Kidney tubule cell (primary cell): ENCODE measurements around the gene SLIT1.

Source experiments
- DNase-seq: peaks from one replicate; pipeline ENCODE4 v3.0.0-alpha.2; 2018; ENCODE audit warnings: low spot score

SLIT1 gene

GRCh38 chr10:97171001-97171400, 14.8 kb downstream of the SLIT1 start:
- no peak for DNase-seq

GRCh38 chr10:97169911-97170693, 15.7 kb downstream of the SLIT1 start:
- peak; percentile 54 for DNase-seq

DNA sequence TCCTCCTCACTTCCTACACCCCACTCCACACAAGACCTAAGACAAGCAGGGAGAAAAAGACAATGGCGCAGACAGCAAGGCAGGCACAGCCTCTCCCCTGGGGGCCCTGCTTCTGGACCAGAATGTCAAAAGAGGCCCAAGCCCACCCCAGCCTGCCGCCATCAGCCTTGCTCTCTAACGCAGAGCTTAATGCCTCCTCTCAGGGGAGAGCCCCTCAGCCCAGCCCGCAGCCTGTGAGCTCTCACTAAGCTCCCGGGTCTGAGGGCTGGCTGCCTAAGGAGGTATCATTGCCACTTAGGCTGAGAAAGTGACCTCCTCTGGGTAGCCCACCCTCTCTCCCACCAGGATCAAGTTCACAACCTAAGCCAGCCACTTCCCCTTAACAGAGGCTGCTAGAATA, 16.7 kb downstream of the SLIT1 start:
- DNase-seq, result no peak

DNA sequence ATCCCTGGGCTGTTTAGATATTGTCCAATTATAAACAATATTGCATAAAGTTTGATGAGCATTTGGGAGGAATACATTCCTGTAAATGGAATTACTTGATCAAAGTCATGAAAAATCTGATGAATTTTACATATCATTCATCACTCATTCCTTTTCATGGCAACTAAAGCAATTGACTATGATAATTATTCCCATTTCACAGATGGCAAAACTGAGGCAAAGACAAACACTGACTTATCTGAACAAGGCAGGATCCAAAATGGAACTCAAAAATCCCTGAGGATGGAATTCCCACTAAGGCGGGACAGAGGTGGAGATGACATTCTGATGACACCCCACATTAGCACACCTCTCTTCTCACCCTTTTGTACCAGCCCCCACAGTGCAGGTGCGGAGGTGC, 17.1 kb downstream of the SLIT1 start:
- DNase-seq, result no peak

DNA sequence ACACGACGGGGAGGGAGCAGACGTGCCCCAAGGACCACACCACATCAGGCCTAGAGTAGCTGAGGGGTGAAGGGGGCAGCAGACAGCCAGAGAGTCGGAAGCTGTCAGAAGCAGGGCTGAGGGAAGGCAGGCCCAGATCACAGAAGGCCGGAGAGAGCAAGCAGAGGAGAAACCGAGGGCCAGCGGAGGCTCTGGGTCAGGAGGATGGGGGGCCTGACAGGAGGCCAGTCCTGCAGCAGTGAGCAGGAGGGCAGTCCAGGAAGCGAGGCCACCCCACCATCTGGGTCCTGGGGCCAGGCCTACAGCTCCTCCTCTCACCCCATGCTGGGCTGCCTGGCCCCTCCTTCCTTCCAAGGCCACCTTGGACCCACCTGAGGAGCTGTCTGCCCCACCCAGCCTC, 20.3 kb downstream of the SLIT1 start:
- no peak for DNase-seq

DNA sequence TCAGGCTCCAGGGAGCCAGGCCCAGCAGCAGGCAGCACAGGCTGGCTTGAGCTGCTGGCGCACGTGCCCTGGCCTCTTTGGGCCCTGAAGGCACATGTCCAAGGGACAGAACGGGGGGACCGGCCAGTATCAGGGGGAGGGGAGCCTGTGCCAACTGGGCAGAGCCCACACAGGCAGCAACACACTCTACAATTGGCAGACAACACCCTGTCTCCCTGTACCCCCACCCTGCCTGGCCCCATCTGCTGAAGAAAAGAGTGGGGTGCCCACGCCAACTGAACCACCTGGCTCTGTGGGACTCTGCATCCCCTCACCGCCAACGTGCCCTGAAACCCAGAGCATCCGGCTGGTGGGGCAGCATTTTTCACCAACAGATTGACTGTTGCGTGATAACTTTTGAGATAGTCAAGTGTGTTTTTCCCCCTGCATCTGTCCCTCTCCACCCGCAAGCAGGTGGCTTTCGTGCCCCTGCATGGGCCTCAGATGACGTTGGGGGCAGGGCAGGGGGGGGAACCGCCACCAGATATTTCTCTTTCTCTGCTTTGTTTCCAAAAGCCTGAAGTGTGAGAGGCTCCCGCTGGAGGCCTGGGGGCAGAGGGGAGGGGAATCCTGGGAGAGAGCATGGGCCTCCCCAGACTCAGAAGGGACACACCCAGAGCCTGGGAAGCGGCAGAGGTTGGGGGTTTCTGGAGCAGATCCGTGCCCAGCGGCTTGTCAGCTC, 21.8 kb downstream of the SLIT1 start:
- no peak for DNase-seq

DNA sequence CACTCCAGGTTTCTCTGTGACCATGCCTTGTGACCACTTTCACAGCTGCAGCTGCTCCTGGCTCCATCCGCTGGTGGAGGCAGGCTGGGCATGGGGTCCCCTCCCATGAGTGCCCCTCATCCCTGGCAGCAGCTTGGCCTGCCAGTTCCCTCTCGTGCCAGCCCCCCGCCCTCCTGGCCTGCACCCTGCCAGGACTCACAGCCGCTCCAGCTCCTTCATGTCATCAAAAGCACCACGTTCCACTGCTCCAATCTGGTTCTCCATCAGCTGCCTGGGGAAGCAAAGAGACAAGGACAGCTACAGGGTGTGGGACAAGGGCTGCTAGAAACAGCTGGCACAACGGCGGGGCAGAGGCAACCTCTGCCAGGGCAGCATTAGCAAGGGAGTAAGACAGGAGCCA, 22.6 kb downstream of the SLIT1 start:
- DNase-seq, result no peak

DNA sequence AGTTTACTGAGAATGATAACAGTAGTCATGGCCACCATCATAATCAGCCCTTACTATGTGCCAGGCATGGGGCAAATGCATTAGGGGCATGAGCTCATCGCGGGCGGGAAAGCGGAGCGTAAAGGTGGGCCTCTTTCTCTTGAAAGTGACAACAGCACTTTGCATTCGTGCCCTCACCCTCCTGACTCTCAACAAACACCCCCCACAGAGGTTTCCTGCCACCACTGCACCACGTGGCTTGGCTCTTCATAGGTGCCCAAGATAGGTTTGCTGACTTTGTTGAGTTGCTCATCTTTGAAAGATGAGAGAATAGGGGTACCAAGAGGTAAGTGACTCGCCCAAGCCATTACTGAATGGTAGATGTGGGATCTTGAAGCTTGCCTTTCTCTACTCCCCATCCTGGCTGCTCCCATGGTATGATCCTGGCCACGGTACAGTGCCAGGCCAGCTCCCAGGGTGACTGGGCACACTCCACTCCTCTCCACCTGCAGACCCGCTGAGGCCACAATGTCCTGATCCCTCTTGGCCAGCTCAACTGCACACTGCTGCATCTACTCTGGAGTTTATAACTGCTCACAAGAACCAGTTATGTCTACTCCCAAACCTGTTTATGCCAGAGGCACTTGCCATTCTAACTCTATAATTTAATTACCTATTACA, 26.0 kb downstream of the SLIT1 start:
- DNase-seq, result no peak

DNA sequence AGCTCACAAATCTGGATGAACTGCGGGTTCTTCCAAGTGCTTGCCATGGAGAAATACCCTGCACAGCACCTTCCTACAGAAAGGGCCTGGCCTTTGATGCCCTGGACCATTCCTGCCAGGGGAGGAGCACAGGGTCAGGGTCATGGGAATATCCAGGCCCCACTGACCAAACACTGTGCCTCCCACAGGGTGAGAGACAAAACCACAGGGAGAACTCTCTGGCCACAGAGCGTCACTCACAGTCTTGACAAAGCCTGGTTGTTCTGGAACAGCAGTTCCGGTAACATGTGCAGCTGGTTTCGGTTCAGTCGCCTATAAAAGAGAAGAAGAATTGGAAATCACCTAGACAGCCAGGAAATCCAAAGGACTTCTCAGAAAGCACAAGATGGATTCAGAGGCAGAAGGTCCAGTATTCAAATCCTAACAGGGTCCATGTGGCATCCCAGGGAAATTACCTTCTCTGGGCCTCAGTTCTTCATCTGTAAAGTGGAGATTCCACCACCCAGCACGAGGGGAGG, 28.1 kb downstream of the SLIT1 start:
- DNase-seq, result peak; percentile 5

GRCh38 chr10:97154781-97155180, 31.0 kb downstream of the SLIT1 start:
- DNase-seq, result no peak

- DNase-seq, result no peak
These were observed 31.6 kb downstream of the SLIT1 start for GRCh38 chr10:97154162-97154561.

DNA sequence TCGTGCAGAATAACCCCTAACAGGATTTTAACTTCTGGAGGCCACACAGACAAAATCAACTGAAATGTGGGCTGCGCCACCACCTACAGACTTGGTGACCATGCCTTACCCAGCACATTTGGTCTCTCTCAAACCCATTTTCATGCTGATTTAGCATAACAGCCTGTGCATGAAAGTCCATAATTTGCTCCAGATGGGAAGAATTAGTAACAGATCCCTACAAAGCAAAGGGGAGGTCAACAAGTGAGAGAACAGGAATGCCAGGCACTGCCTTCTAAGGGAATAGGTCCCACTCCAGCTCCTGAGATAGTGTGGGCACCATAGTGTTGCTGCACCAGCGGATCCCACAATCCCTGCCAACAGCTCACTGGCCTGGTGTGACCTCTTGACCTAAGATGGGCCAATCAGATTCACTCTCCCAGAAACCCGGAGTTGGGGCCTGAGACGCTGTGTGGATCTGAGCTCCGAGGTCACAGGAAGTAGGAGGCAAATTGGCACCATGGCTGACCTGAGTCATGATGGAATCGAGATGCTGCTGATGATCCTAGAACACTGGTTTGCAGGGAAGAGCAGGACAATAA, 32.4 kb downstream of the SLIT1 start:
- DNase-seq, result no peak

DNA sequence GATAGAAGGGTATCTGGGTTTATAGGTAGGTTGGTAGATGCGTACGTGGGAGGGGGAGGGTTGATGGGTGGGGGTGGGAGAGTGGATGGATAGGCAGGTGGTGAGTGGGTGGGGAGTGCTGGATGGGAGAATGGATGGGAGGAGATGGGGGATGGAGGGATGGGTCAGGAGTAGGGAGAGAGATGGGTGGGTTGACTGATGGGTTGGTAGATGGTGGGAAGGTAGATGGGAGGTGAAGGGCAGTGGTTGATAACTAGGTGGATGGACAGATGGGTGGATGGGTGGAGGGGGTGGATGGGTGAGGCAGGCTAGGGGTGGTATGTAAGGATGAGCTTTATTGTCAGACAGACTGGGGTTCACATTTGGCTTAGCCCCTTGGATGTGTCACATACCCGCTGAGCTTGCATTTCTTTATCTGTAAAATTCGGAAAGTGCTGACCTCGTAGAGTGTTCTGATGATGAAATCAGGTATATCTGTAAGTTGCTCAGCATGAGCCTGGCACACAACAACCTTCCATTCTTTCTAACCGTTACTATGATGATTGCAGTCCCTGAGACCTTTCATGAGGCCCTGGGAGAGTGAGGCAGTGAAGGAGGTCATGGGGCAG, 34.3 kb downstream of the SLIT1 start:
- DNase-seq, result no peak

DNA sequence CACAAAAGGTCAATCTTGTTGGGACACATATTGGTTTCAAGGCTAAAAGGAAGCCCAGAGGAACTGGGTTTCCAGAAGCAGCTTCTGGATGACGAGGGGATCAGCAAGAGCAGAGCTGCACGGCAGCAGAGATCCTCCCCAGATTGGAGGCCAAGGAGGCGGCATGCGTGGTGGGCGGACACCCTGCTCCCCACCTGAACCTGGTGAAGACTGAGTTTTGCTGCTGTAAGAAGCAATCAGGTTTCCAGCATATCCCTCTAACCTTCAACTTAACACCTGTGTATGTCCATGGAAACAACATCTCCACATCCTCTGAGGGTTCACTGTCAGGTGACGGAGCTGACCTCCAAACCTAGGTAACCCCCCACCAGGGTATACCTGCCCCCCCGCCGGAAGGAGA, 35.1 kb downstream of the SLIT1 start:
- DNase-seq, result no peak

- DNase-seq, result no peak
These were observed 35.7 kb downstream of the SLIT1 start for GRCh38 chr10:97150013-97150595.

GRCh38 chr10:97149079-97149531, 36.7 kb downstream of the SLIT1 start:
- DNase-seq, result no peak

GRCh38 chr10:97144297-97144696, 41.5 kb downstream of the SLIT1 start:
- no peak for DNase-seq

DNA sequence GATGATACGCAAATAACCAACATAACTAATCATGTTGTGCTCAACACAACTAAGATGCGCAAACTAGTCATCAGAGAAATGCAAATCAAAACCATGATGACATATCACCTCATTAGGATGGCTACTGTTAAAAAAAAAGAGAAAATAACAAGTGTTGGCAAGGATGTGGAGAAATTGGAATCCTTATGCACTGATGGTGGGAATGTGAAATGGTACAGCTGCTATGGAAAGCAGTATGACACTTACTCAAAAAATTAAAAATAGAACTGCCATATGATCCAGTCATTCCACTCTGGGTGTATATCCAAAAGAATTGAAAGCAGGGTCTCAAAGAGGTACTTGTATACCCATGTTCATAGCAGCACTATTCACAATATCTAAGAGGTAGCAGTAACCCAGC, 42.9 kb downstream of the SLIT1 start:
- DNase-seq, result no peak

GRCh38 chr10:97140902-97141745, 44.6 kb downstream of the SLIT1 start:
- DNase-seq, result no peak

GRCh38 chr10:97140049-97140846, 45.5 kb downstream of the SLIT1 start:
- no peak for DNase-seq
